HG03521 (cell line): ENCODE measurements around the gene EGFL8.
A peak's percentile ranks its signal among the peaks of the same experiment; 100 is the strongest.
"Not testable (repeated sequence)": the region's sequence is repeated elsewhere in the genome, so short reads cannot be mapped to it uniquely, and the experiment has no call there.

ENCODE experiments used
- ATAC-seq: cut with Tn5 transposase; IDR thresholded peaks from one replicate; pipeline ENCODE4 v1.9.1; 2021; ENCODE audit warnings: mild to moderate bottlenecking, moderate library complexity; ENCODE audit not compliant: unreplicated experiment

The EGFL8 gene

GRCh38 chr6:32164295-32164694 is at the start of gene EGFL8:
EGFL8 (plus strand) TSS chr6:32164595; CDS start chr6:32166166, 1,571 bp downstream.
- no peak for ATAC-seq

GRCh38 chr6:32114796-32115195 is 49.6 kb upstream of the EGFL8 start:
- no peak for ATAC-seq

- ATAC-seq, result no peak
Observed at GRCh38 chr6:32115623-32116022, 48.8 kb upstream of the EGFL8 start.

- no peak for ATAC-seq
Observed at GRCh38 chr6:32116674-32117073, 47.7 kb upstream of the EGFL8 start.

GRCh38 chr6:32117461-32117860 is 46.9 kb upstream of the EGFL8 start:
- ATAC-seq, result no peak

- ATAC-seq, result no peak
Observed at GRCh38 chr6:32118782-32119628, 45.4 kb upstream of the EGFL8 start.

- ATAC-seq, result no peak
Observed at GRCh38 chr6:32120573-32121059, 43.8 kb upstream of the EGFL8 start.

GRCh38 chr6:32123681-32124080 is 40.7 kb upstream of the EGFL8 start:
- no peak for ATAC-seq

- no peak for ATAC-seq
Observed at GRCh38 chr6:32126880-32127279, 37.5 kb upstream of the EGFL8 start.

GRCh38 chr6:32127409-32127716 is 37.0 kb upstream of the EGFL8 start:
- ATAC-seq, result no peak

- ATAC-seq, result peak; percentile 80
Observed at GRCh38 chr6:32127717-32128592, 36.4 kb upstream of the EGFL8 start, which contains the start of gene ATF6B. ATF6B (minus strand) TSS chr6:32128246; CDS start chr6:32128207, 39 bp downstream.

GRCh38 chr6:32128751-32129296 is 35.6 kb upstream of the EGFL8 start:
- ATAC-seq, result no peak

GRCh38 chr6:32129297-32130088 is 34.9 kb upstream of the EGFL8 start:
- peak; percentile 3 for ATAC-seq

GRCh38 chr6:32131439-32131948 is 32.9 kb upstream of the EGFL8 start:
- no peak for ATAC-seq

GRCh38 chr6:32132110-32132509 is 32.3 kb upstream of the EGFL8 start:
- no peak for ATAC-seq

GRCh38 chr6:32133786-32134185 is 30.6 kb upstream of the EGFL8 start:
- no peak for ATAC-seq

- ATAC-seq, result no peak
Observed at GRCh38 chr6:32137454-32137853, 26.9 kb upstream of the EGFL8 start.

- no peak for ATAC-seq
Observed at GRCh38 chr6:32139590-32139989, 24.8 kb upstream of the EGFL8 start.

- no peak for ATAC-seq
Observed at GRCh38 chr6:32140420-32141046, 23.9 kb upstream of the EGFL8 start.

GRCh38 chr6:32144238-32144637 is 20.2 kb upstream of the EGFL8 start:
- not testable (repeated sequence) for ATAC-seq
